ENCODE measurements around the gene HOXC5. TPM values are rescaled to one million over a fixed set of nuclear protein-coding genes. Genes with fewer than 3 reads are reported as not detected.

Gene HOXC5
- total RNA-seq, 1 experiment from 2014 or later, result 1.1 TPM

GRCh38 chr12:54020591-54021405 lies 12.1 kb upstream of the HOXC5 start:
- TF ChIP-seq YY1 (IDR thresholded peaks at IDR 0.05; ENCODE audit: extremely low read depth, insufficient replicate concordance, low read depth, low read length) (no peak), ELF1 (IDR thresholded peaks at IDR 0.05; ENCODE audit: borderline replicate concordance, low read depth) (no peak), POLR2AphosphoS5 (IDR thresholded peaks at IDR 0.05; ENCODE audit: low read depth, low read length) (no peak), RAD21 (IDR thresholded peaks at IDR 0.05; ENCODE audit: low read depth) (no peak), POLR2A (IDR thresholded peaks at IDR 0.05; ENCODE audit: borderline replicate concordance, extremely low read depth, insufficient read depth, insufficient read length) (no peak), JUND (IDR thresholded peaks at IDR 0.05) (no peak), ZFX (IDR thresholded peaks at IDR 0.05) (no peak), CEBPB (IDR thresholded peaks at IDR 0.05; ENCODE audit: low read depth) (no peak), CBX3 (IDR thresholded peaks at IDR 0.05; ENCODE audit: low read depth) (no peak)
- TF ChIP-seq, protein P1, sequence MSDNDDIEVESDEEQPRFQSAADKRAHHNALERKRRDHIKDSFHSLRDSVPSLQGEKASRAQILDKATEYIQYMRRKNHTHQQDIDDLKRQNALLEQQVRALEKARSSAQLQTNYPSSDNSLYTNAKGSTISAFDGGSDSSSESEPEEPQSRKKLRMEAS (IDR thresholded peaks at IDR 0.05), result no peak
- CTCF ChIA-PET, result interaction anchor here (5.3 kb wide), 1 partner anchor 12 kb away, joined by 38 read pairs; the partner anchor contains the start of gene HOXC5
- 0 out of 2 replicates have a peak overlapping the region, but pooled peaks have one; percentile 8 for H3K9ac ChIP-seq (ENCODE audit: low read length)
- H3K27me3 ChIP-seq (ENCODE audit: insufficient read depth, low read length), result no peaks in the 10 kb centered on the region
- no TSS peak for BruUV-seq (replicated peaks)
- no peaks in the 10 kb centered on the region for H4K20me1 ChIP-seq (ENCODE audit: insufficient read depth)
- no peaks in the 10 kb centered on the region for H3K79me2 ChIP-seq (ENCODE audit: insufficient read depth, low read length)
- POLR2A ChIA-PET, result no interaction called here
- RAD21 ChIA-PET (ENCODE audit: low non-redundant PET in 1 of 2, low total read pairs in 2 of 2, uncharacterized antibody in 2 of 2, unreplicated experiment in 2 of 2), result no interaction called here
- no peaks in the 10 kb centered on the region for H3K9me3 ChIP-seq (ENCODE audit: control insufficient read depth in 1 of 2, insufficient read depth in 1 of 2, low read depth in 1 of 2, low read length in 2 of 2)
- intact Hi-C loops (cut with micrococcal nuclease), result no loop called here
- no peaks in the 10 kb centered on the region for H3K9me2 ChIP-seq (ENCODE audit: insufficient read depth)
- H3K4me3 ChIP-seq (replicated peaks in 1 of 2; ENCODE audit: low read depth in 1 of 2, low read length in 2 of 2), result no peak overlapping the region
- DNase-seq (ENCODE audit: low read depth, low spot score), result no peak
- H3K27ac ChIP-seq (ENCODE audit: low read depth, low read length), result no peak overlapping the region
- peaks cover 21 to 38% of the 10 kb centered on the region in 2 experiments for H3K4me1 ChIP-seq (ENCODE audit: control insufficient read depth in 1 of 2, insufficient read depth in 2 of 2, low read length in 2 of 2)
- H3K36me3 ChIP-seq (ENCODE audit: control insufficient read depth in 1 of 2, insufficient read depth in 2 of 2, low read length in 2 of 2), result no peaks in the 10 kb centered on the region
- ATAC-seq, result no peak
- peak overlapping the region; percentile 59; the same call in 1 of the 2 replicates for H3K4me2 ChIP-seq (ENCODE audit: low read length)
- H2AFZ ChIP-seq (ENCODE audit: low read depth, low read length, poor library complexity, severe bottlenecking), result no peak overlapping the region

Measured in HCT116 (cell line).